ENCODE results near the gene GFPT2.

GFPT2 gene

GRCh38 chr5:180378438-180379344 lies 25.6 kb upstream of the GFPT2 start:
- DNase-seq (ENCODE audit: low spot score): no peak

DNA sequence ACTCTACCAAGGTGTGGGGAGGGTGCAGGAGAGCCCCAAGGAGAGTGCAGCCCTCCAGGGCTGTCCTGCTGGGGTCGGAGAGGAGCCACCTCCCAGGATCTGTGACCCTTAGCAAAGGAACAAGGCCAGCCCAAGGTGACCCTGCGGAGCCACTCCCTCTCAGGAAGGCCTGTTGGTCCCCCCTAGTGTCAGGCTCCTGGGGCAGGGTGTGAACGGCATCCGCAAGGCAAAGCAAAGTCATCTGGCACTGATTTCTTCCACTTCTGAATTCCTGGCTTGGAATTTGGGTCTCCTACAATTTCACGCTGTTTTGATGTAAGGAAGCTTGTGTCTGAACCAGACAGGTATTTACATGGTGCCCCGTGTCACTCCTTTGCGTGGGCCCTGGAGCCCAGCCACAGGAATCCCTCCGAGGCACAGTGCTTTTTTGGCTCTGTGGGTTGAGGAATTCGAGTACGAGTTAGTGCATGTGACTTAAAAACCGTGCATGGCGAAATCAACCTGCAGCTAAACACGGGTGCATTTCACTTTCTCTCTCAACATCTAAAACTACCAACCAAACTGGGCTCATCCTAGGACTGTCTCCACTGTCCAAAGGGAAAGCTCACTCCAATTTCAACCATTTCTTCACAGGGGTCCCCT lies 24.5 kb upstream of the GFPT2 start:
- DNase-seq (ENCODE audit: low spot score): no peak

GRCh38 chr5:180376511-180376910 lies 23.4 kb upstream of the GFPT2 start:
- no peak for DNase-seq (ENCODE audit: low spot score)

GRCh38 chr5:180375955-180376354 lies 22.8 kb upstream of the GFPT2 start:
- no peak for DNase-seq (ENCODE audit: low spot score)

- no peak for DNase-seq (ENCODE audit: low spot score)
These were observed 22.2 kb upstream of the GFPT2 start for GRCh38 chr5:180375291-180375690.

- DNase-seq (ENCODE audit: low spot score): no peak
These were observed 20.7 kb upstream of the GFPT2 start for GRCh38 chr5:180373870-180374269.

- DNase-seq (ENCODE audit: low spot score): no peak
These were observed 20.3 kb upstream of the GFPT2 start for GRCh38 chr5:180373454-180373853.

DNA sequence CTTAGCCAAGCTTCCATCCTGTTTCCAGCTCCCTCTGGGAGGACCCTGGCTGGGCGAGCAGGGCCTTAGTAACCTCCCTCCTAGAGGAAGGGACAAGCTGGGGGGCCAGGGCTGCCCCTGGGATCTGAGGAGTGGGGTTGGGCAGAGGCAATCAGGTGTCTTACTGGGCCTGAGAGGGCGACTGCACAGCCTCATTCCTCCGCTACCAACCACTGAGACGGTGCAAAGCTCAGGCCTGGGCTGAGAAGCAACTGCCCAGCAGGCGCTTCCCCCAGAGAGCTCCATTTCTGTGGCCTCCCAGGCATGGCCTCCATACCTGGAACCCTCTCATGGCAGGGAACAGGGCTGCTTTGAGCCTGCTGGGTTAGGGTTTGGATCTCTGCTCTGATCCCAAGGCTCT lies 18.8 kb upstream of the GFPT2 start:
- DNase-seq (ENCODE audit: low spot score): no peak

- DNase-seq (ENCODE audit: low spot score): no peak
These were observed 17.9 kb upstream of the GFPT2 start for GRCh38 chr5:180370861-180371641.

DNA sequence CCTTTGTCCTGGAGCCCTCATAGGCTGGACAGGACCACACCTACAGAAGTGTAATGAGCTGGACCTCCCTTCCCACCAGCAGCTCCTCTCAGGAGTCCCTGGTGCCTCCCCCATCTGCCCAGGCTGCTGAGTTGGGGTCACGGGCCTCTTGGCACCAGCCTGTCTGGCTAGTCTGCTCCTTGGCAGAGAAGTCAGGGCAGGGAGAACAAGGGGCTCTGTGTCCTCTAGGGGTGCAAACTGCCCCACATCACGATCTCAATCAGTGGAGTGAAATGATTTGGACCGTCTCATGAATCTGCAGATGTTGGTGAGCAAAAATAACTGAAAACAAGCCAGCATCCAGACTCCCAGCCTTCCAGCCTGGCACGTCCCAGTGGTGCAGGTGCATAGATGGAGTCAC lies 14.9 kb upstream of the GFPT2 start:
- DNase-seq (ENCODE audit: low spot score): no peak

GRCh38 chr5:180367300-180367699 lies 14.2 kb upstream of the GFPT2 start:
- no peak for DNase-seq (ENCODE audit: low spot score)

GRCh38 chr5:180366326-180366725 lies 13.2 kb upstream of the GFPT2 start:
- DNase-seq (ENCODE audit: low spot score): no peak

GRCh38 chr5:180365829-180366228 lies 12.7 kb upstream of the GFPT2 start:
- no peak for DNase-seq (ENCODE audit: low spot score)

- DNase-seq (ENCODE audit: low spot score): no peak
These were observed 11.2 kb upstream of the GFPT2 start for GRCh38 chr5:180364306-180364856.

GRCh38 chr5:180360078-180360957 lies 7.2 kb upstream of the GFPT2 start:
- DNase-seq (ENCODE audit: low spot score): no peak

DNA sequence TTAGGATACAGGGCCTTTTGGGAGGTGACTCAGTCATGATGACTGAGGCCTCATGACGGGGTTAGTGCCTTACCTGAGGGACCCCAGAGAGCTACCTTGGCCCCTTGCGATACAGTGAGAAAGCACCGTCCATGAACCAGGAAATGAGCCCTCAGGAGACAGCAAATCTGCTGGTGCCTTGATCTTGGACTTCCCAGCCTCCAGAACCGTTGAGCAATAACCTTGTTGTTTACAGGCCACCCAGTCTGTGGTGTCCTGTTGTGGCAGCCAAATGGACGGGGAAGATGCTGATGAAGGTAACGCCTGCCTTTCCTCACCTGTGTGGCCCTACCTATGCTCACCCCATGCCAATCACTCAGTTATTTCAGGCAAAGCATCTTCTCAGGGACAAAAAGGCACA lies 5.6 kb upstream of the GFPT2 start:
- no peak for DNase-seq (ENCODE audit: low spot score)

GRCh38 chr5:180358179-180358578 lies 5.0 kb upstream of the GFPT2 start:
- no peak for DNase-seq (ENCODE audit: low spot score)

DNA sequence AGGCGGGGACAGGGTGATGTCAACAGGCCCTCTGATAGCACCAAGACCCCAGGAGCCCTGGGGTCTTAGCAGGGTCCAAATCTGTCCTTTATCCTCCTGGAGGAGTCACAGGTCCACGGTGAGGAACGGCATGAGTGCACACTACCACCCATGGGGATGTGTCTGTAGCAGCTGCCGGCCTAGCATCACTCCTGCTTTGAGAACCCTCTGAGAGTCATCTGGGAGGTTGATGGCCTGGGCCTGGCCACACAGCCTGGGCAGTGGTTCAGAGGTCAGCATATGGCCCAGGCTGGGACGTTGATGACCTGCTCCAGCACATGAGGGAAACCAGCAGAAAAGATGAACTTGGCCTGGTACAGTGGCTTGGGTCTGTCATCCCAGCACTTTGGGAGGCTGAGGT lies 1.8 kb upstream of the GFPT2 start:
- no peak for DNase-seq (ENCODE audit: low spot score)

DNA sequence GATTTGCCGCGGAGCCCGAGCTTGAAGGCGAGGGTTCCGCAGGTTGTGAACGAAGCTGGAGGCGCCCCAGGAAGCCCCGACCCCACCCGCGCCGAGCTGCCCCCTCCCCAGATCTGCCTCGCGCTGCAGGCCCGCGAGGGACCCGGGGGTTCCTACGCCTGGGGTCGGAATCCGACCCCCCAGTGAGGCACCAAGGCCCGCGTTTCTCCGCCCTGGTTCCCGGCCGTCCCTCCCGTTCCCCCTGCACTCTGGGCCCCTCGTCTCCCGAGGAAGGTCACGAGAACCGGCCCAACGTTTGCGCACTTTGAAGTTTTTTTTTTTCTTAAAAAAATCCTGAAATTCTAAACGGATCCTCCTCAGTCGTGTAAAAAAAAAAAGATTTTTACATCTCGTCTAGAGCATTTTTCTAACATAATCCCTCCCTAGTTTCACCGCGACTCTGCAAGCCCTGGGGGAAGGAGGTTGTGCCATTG lies 880 bp upstream of the GFPT2 start:
- DNase-seq (ENCODE audit: low spot score): no peak

DNA sequence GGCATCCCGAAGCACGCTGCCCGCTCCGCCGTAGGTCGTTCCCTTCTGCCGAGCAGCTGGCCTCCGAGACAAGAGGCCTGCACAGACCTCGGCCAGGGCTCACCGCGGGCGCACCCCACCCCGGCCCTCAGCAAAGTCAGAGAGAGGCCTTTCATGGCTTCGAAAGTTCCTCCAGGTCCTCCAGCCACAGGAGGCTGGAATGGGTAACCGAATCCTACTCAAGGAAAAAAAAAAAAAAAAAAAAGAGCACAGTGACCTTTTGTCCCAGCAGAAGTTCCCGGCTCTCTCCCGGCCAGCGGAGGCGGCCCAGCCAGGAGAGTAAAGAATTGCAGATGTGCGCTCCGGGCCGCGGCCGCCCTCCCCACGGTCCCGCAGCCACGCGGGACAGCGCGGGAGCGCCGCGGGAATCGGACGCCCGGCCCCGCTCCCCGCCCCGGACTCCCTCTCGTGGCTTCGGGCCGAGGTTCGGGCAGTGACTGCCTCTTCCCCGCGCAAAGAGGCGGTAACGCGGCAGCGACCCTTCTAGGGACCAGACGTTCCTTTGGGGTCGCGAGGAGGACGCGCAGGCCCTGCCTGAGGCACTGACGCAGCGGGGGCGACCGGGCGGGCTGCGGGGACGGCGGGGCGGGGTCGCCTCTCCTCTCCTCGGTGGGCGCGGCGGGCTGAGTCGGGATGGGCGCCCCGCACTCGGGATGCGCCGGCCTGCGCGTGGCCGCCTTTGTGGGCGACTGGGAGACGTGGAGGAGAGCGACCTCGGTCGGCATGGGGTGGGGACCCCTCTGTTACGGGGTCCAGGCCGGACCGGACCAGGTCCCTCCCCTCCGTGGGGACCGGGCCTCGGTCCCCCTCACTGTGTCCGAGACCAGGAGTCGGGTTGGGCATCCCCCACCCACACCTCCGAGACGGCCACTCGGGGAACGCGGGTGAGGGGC lies 754 bp downstream of the GFPT2 start:
- DNase-seq (ENCODE audit: low spot score): no peak
